GM19351 (cell line): Measurements from ENCODE around the gene SLC9A4.

ENCODE experiments used
- ATAC-seq: cut with Tn5 transposase; IDR thresholded peaks from one replicate; pipeline ENCODE4 v1.9.1; 2021; ENCODE audit warnings: mild to moderate bottlenecking, moderate library complexity; ENCODE audit not compliant: unreplicated experiment

Gene SLC9A4

DNA sequence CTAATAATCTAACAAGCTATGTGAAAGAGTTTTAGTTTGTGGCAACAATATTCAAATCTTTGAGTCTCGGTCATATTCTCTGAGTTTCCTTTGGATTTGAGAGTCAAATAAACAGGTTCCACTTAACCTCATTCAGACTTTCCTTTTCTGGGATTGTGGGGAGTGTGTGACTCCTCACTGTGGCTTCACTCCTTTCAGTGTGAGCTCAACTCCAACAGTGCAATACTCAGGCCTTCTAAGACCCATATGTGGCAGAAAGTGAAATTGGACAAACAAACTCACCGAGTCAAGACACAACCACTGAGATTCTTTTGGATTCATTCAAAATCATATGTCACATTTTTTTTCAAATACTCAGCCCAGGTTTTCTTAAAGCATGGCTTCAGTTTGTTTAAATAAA is 25.4 kb downstream of the SLC9A4 start:
- ATAC-seq, result no peak

DNA sequence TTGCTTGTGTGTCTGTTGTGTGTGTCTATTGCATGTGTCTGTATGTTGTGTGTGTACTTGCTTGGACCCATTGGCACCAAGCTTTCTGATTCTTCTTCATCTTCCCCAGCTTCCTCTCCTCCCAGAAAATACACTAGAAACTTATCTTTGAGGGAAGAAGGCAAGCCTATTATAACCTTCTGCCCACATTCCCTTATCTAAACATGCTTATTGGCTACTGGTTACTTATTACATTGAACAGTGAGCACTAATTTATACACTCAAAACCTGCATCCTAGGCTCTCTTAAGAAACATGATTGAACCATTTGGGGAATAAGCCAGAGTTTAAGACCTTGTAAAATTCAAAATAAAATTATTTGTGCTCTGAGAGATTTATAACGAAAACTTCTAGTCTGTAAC is 26.5 kb downstream of the SLC9A4 start:
- ATAC-seq, result no peak

DNA sequence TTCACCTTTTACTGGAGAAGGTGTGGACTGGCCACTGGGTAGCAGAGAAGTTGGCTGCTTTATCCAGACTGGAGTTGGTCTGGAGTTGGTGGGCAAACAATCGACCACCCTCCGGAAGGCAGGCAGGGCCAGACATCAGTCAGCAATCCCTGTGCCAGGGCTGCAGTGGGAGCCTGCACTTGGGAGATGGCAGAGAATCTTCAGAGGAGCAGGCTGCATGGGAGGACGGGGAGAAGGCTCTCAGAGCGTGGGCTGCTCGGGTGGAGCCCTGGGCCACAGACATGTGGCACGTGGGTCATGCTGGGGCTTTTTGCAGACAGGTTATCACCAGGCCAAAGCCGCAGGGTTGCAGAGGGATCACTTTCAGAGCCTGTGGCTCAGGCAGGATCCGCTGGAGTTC is 29.6 kb downstream of the SLC9A4 start:
- ATAC-seq, result no peak

DNA sequence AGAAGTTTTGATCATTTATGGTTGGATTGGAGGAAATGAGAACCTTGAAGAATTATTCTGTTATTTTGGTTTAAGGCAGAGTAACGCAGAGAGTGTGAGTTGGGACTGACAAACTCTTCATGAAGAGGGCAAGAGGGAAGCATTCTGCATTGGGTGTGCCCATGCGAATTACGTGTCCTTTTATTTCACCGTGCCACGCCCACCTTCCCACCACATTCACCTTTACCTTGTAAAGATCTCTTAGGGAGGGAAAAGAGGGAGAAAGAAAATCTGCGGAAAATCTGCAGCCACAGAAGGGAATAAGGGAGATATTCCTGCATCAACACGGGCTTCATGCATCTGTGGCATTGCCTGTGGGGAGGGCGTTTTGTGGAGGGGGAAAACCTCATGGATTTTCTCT is 31.8 kb downstream of the SLC9A4 start:
- no peak for ATAC-seq

DNA sequence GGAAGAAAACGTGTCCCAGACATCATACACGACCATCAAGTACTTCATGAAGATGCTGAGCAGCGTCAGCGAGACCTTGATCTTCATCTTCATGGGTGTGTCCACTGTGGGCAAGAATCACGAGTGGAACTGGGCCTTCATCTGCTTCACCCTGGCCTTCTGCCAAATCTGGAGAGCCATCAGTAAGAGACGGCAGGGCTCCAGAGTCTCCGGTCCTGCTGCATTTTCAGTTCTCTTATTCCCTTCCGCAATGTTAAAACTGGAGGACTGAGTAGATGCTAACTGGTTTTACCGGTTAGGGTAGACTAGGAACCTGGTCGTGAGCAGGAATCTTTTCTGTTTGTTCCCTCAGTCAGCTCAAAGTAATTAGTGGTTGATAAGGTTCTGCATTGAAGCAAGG is 32.3 kb downstream of the SLC9A4 start:
- no peak for ATAC-seq

DNA sequence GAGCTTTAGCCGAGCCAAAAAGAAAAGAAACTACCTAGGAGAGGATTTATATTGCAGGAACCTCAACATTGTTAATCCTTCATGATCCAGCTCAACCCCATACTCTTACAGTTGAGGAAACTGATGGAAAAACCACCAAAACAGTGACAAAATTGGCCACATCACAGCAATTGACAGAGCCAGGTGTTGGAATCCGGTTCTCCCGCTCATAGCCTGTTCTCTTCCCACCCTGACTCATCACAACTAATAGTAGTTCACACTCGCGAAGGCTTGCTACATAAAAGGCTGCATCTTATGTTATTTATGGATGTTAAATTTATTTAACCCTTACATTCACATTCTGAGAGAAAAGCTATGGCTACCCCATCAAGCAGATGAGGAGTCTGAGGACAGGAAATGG is 33.7 kb downstream of the SLC9A4 start:
- no peak for ATAC-seq

DNA sequence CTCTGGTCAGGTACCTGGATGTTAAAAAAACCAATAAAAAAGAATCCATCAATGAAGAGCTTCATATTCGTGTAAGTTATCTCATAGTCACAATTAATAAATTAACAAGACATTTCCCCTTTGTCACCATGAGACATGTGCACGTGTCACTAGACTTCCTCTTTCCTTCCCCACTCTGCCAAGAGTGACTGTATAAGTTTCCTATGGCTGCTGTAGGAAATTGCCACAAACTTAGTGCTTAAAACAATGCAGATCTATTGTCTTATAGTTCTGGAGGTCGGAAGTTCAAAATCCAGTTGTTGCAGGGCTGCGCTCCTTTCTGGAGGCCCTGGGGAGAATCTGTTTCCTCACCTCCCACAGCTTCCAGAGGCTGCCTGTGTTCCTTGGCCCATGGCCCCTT is 35.8 kb downstream of the SLC9A4 start:
- ATAC-seq, result no peak

DNA sequence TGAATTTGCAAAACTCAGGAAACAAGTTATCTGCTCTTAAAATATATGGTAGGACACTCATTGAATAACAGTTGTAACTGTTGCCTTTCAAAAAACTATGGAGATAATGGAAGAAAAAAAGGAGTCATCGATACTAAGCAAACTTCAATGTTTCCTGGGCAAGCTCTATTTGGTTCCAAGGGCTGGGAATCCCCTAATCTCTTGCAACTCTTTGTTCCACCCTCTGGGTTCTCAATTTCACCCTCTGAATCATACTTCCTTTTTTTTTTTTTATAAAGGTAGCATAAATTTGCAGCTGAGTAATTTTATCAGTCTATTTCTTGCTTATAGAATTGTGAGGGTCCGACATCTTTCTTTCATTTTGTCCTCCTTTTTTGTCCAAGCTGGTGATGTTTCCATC is 36.7 kb downstream of the SLC9A4 start:
- ATAC-seq, result peak; percentile 73

DNA sequence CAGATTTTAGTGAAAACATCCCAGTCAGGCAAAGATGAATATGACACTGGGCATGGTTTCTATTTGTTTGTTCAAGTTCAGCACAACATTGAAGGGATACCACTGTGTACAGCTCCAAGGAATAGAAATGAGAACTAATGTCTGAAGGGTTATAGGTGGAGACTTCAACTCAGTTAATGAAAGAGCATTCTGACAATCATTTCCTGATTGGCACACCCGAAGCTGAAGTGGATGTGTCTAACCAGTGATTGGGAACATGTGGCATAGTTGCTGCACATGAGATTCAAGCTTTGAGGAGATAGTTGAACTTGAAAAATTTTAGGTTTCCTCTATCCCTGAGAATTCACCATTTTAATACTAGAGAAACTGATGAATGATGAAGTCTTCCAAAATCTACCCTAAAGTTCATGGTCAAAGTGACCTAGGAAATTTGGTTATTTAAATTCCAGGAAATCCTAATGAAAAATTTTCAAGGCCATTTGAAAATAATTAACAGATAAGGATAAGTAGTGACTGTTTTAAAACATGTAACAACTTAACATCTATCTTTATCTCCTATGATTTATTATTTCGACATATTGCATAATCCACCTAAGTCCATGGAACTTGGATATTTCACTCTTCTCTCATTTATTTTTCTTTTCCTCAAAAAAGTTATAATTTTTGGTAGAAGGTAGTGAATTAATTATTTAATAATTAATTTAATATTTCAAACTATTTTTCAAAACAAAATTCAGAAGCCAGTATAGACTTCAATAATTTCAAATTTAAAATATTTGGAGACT is 38.0 kb downstream of the SLC9A4 start:
- ATAC-seq, result no peak

DNA sequence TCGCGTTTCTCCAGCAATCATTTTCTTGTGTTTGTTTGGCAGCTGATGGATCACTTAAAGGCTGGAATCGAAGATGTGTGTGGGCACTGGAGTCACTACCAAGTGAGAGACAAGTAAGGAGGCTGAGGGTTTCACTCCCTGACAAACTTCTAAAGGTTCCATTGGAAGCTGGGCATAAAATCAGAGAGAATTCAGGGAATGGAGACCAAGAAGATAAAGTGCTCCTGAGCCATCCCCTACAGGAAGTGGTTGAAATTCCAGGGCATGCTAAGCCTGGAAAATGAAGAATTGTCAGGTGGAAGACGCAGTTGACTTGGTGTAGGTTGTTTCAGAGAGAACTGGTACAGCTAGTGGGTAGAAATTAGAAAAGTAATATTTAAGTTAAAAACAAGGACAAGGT is 39.1 kb downstream of the SLC9A4 start:
- ATAC-seq, result no peak

DNA sequence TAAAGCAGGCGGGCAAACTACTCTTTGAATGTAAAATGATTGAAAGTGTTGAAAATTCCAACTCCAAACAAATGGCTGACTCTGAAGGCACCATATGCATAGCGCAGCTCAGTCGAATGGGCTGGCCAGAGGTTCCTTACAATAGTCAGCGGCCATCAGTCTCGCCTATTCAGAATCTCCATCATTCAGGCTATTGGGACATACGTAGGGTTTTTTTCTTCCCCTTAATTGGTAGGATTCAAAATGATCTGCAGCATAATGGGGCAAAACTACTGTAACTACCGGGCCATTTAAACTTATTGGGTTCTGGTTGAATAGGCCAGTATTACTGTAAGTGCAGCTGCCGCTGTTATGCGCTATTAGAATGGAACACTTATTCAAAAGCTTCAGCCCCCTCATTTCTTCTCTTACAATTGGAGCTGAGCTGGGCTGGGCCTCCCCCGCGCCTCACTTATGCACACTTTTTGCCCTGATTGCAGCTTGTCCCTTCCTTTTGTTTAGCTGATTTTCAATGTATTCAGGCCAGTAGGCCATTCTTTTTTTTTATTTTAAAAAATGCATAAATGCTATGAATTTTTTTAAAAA is 40.4 kb downstream of the SLC9A4 start:
- no peak for ATAC-seq

DNA sequence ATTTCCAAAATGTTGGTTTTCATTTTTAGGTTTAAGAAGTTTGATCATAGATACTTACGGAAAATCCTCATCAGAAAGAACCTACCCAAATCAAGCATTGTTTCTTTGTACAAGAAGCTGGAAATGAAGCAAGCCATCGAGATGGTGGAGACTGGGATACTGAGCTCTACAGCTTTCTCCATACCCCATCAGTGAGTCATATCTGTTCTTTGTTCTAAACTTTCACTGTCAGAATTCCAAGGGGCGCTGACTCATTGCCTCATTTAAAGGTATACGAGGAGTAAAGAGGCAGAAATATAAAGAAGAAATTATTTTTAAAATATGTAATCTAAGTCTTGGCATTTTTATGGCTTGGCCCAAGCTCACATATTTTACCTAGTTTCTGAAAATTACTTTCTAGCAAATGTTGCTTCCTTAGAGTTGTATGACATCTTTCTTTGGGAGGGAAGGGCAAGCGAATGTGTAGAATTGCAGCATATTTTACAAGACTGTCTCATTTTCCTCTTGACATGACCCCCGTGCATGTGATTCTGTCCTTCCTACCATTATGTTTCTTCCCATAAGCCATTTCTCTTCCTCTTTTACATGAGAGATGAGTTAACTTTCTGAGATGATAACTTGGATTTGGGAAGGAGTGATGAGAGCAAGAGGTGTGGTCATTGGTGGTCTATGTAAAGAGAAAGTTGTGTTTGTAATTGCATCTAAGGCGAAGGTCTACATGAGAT is 41.2 kb downstream of the SLC9A4 start:
- no peak for ATAC-seq

DNA sequence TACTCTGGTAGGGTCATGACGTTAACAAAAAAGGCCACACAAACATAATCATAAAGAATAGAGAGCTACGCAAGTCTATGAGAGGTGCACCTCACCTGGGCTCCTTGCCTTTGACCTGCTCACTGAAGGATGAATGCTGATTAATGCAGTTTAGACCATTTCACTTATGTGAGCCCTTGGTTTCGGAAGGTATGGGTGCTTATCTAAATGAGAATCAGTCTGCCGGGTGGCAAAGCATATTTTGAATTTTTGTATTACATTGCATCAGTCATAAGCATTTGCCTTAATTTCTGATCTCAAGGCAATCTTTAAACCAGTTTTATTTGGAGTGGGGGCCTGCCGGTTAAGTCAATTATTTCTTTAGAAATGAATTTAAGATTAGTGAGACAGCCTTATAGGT is 42.8 kb downstream of the SLC9A4 start:
- no peak for ATAC-seq

DNA sequence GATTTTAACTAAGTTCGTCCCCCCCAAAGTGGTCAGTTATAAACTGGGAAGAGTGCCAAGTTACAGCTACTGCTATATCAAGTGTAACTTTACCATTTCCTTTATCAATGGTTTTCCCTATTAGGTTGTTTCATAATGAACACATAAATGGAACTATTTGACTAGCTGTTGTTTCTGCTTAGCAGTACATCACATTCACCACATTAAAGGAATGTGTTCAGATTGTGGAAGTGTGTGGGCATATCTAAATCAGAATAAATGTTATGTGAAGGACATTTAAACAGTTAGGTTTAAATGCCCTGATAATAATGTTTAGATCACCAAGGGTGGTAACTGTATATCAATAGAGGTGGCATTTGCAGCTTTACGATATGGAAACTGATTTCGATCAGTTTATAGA is 45.1 kb downstream of the SLC9A4 start:
- no peak for ATAC-seq

DNA sequence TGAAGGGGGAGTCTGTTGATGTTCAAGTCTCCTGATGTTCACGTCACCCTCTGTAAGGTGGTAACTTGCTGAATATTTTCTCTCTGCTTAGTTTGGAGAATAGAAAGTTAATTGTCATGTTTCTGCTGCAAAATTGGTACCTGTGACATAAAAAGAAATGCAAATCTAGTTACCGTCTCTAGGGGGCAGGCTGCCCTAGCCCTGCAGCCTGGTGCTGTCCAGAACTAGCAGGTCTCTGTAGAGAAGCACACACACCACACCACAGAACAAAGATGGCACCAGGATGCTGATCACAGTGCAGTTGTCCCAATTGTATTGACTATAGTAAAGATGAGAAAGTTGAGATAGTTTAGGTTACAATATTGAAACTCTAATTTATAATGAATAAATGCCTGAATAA is 47.0 kb downstream of the SLC9A4 start:
- ATAC-seq, result peak; percentile 87

DNA sequence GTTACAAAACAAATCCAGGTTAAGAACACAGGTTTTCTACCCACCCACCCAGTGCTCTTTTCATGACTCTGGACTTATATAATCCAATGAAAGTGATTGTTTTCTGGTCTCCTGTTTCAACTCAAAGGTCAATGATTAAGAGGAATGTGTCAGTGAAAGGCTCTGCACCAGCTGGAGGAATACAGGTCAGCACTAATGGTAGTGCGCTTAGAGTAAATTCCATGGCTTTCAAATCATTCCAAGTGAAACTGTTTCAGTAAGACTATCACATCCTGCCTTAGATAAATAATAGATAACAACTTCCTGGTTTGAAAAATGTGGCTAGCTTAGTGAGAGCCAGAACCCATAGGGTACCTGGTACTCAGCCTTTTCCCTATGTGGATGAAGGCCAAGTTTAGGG is 47.8 kb downstream of the SLC9A4 start:
- ATAC-seq, result no peak

DNA sequence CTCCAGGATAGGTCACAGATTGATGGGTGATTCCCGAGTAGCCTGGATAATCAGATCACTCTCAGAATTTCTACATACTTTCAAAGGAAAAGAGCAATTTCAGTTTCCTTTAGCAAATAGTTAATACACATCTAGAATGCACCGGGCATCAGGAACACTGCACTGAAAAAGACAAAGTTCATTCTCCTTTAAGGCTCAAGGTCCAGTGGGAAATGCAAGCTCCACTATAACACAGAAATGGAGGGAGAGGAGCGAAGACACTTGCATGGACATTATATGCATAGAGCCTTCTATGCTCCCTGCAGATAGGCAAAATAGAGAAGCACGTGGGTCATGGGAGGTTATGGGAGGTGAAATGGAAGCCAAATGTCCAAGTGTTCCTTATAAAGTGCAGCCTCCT is 49.1 kb downstream of the SLC9A4 start:
- no peak for ATAC-seq

DNA sequence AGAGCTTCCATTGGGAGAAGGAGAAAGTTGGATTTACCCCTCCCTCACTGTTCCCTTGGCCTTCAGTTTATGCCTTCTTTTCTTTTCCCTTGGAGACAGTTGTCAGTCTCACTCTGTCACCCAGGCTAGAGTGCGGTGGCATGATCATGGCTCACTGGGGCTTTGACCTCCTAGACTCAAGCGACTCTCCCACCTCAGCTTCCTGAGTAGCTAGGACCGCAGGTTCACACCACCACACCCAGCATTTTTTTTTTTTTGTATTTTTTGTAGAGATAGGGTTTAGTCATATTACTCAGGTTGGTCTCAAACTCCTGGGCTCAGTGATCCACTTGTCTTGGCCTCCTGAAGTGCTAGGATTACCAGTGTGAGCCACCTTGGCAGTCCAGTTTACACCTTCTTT is 49.9 kb downstream of the SLC9A4 start:
- ATAC-seq, result no peak

DNA sequence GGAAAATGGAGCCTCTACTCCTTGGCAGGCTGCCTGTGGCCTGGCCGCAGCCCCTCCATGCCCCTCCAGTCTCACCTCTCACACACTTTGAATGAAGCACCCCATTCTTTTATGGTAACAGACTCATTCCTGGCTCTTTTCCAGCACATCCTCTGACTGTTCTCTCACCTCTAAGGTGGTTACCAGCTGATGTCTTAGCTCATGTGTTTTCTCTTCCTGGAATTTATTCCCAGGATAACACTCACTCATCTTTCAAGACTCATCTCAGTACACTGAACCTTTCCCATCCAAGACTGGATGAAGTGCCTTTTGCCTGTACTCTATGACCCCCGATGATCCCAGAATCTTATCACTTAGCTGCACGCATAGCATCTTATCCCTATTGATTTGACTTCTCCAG is 50.6 kb downstream of the SLC9A4 start:
- no peak for ATAC-seq

DNA sequence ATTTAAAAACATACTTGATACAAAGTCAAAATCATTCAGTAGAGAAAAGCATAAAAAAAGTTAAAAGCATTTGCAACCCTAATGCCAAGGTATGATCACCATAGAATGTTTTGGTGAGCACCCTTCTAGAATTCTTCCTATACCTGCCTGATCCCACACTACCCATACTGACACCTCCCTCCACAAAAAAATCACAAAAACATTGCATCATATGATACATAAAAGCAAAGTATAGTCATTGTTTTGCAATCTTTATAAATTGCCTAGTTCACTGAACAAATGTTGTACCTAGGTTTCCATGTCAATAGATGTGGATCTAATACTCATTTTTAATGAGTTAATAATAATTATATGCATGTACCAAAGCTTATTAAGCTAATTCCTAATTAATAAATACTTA is 54.1 kb downstream of the SLC9A4 start:
- ATAC-seq, result no peak

DNA sequence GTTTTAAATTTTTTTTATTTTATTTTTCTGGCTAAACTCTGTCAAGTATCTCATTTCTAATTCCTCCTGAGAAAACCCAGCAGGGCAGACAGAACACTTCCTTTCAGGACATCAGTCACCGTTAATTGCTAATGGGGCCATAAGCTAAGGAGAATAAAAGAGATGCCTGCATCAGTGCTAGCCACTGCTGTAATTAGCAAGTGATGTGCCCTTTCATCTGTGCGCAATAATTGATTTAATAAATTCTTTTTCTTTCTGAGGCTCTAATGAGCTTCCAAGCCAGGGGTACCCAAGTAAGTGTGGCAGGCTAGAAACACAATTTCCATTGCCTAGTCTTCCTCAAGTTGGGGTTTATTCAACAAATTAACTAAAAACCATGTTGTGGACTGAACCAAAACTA is 65.5 kb downstream of the SLC9A4 start:
- no peak for ATAC-seq

DNA sequence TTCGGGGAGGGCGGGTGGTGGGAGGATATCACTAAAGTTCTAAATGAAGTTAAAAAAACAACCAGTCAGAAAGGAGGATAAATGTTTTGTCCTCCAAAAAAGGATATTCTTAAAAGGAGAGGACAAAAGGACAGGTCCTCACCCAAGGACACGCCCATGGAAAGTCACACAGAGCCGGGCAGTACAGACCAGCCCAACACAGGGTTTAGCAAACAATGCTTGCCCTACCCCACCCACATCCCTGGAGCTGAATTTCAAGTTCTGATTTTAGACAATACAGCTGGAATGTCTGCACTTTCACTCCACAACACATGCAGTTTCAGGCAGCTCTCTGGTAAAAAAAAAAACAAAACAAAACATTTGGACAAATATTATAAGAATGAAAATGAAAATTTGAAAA is 67.9 kb downstream of the SLC9A4 start:
- ATAC-seq, result no peak
